ENCODE results near the gene TMEM186.
"Not testable (repeated sequence)": the region's sequence is repeated elsewhere in the genome, so short reads cannot be mapped to it uniquely, and the experiment has no call there.

The TMEM186 gene, protein sequence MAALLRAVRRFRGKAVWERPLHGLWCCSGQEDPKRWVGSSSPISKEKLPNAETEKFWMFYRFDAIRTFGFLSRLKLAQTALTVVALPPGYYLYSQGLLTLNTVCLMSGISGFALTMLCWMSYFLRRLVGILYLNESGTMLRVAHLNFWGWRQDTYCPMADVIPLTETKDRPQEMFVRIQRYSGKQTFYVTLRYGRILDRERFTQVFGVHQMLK

GRCh38 chr16:8797364-8798173 is at the start of gene TMEM186, which contains the start of gene PMM2:
TSS of gene TMEM186 (minus strand) at chr16:8797639. CDS start at chr16:8797614, 25 bp downstream.
TSS of gene PMM2 (plus strand) at chr16:8797839. CDS start at chr16:8797883, 44 bp downstream.
- DNase-seq, result peak; percentile 96

GRCh38 chr16:8847145-8847544 is 49.7 kb upstream of the TMEM186 start:
- DNase-seq, result no peak

- DNase-seq, result no peak
These were observed 49.0 kb upstream of the TMEM186 start for GRCh38 chr16:8846401-8846932.

DNA sequence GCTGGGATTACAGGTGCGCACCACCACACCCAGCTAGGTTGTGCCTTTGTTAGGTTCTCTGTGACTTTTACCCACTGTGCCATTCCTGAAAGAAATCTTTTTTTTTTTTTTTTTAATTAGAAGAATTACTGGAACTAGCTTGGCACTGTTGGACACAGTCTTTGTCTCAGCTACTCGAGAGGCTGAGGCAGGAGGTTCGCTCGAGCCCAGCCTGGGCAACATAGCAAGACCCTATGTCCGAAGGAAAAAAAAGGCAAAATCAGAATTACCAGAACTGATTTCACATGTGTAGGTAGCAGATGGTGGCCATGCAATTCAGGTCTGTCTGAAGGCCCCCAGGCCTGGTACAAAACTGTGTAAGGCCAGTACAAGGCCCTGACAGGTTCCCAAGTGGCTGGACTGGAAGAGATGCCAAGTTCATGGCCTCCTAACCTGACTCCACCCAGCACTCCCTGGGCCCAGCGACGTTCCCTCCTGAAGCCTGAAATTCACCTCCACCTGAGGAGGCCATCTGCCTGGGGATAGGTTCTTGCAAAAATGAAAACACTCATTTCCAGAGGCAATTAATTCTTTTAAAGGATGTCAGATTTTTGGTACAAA is 48.4 kb upstream of the TMEM186 start:
- DNase-seq, result no peak

GRCh38 chr16:8843296-8843695 is 45.9 kb upstream of the TMEM186 start:
- DNase-seq, result not testable (repeated sequence)

GRCh38 chr16:8842016-8842415 is 44.6 kb upstream of the TMEM186 start:
- not testable (repeated sequence) for DNase-seq

GRCh38 chr16:8837594-8837993 is 40.2 kb upstream of the TMEM186 start:
- DNase-seq, result not testable (repeated sequence)

DNA sequence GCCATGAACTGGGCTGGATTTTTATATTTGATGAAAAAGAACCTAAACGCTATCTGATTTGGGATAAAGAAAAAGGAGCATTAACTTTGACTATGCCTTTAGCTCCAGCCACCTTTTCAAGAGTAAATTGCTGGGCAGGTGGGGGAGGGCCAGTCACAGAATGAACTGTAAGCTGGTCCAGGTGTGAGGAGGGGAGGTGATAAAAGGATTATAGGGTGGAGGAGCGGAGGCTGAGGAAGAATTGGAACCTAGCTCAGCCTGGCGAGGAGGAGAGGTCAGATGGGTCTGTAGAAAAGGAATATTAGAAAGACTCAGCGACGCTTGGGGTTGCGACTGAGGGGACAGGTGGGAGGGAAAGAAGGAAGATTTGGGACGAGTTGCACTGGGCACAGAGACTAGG is 39.4 kb upstream of the TMEM186 start:
- DNase-seq, result not testable (repeated sequence)

GRCh38 chr16:8832717-8833105 is 35.3 kb upstream of the TMEM186 start:
- DNase-seq, result no peak

DNA sequence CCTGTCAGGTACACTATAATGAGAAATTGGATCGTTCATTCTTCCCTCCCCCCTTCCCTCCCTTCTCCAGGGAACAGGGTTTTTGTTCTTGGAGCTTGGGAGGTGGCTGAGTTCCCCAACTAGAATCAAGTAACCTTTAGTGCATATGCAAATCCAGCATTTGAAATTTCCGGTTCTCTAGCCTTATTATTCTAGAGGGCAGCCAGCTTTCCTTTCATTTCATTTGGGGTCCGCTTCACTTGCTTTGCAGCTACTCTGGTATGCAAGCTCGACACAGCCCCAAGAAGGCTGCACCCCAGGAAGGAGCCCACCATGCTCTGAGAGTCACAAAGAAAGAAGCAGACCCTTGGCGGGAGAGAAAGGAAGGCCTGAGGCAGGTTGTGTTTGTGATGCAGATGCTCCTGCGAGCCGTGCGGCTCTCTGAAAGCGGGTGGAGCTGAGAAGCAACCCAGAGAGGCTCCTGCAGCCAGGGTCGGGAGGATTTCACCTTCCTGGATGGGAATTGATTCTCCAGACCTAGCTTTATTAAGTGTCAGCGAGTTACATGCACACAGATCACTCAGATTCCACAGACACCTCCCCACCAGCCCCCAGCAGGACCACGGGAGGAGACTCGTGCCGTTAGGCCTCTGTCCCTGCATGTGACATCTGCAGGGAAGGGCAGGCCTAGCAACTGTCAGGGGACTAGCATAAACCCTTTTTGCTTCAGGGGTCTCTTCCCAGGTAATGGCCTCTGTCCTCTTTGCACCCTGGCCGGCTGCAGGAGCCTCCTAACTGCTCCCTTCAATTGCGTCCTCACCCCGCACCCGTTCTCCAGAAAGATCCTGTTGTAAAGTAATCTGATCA is 34.7 kb upstream of the TMEM186 start:
- DNase-seq, result no peak

- no peak for DNase-seq
These were observed 34.0 kb upstream of the TMEM186 start for GRCh38 chr16:8831450-8831849.

- DNase-seq, result no peak
These were observed 31.2 kb upstream of the TMEM186 start for GRCh38 chr16:8828541-8829165.

- no peak for DNase-seq
These were observed 28.9 kb upstream of the TMEM186 start for GRCh38 chr16:8826278-8826879.

GRCh38 chr16:8822403-8822802 is 25.0 kb upstream of the TMEM186 start:
- no peak for DNase-seq

- no peak for DNase-seq
These were observed 22.1 kb upstream of the TMEM186 start for GRCh38 chr16:8819411-8820034.

DNA sequence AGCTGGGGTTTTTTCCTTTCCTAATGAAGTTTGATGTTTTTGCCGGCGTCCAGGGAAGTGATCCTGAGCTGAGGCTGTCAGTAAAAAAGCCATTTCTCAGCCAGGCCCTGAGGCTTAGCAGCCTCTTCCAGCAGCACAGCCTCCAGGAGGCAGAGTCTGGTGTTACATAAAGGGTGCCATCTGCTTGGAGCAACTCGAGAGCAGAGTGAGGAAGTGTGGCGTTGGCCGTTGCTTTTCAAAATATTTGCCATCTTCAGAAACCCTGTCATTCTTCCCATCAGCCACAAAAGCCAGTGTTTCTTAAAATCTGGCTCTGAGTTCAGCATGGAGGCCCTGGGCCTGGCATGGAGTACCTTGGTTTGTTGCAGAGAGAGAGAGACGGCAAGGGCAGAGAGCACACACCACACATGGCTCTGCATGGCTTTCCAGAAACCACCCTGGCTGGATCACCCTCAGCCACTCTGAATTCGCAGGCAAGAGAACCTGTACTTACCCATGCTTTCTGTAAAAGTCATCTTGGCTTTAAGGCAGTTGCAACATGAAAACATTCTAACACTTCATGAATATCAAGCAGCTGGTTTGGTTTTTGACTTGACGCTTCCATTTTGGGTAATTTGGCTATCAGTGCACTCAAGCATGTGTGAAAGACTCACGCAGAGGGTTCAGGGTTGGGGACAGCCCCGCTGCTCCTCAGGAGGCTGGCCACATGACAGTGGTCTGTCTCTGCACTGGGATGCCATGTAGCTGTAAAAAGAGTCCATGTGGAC is 21.2 kb upstream of the TMEM186 start:
- no peak for DNase-seq

- no peak for DNase-seq
These were observed 19.7 kb upstream of the TMEM186 start for GRCh38 chr16:8816967-8817655.

GRCh38 chr16:8814095-8814806 is 16.8 kb upstream of the TMEM186 start:
- DNase-seq, result no peak
